NCI-H226 (cell line): ENCODE results near the gene UAP1L1.

ENCODE experiments used
- DNase-seq: peaks from one replicate; pipeline ENCODE4 v3.0.0-alpha.2; 2015

UAP1L1 gene

GRCh38 chr9:137042751-137043727 is 34.3 kb upstream of the UAP1L1 start:
- no peak for DNase-seq

GRCh38 chr9:137044037-137044436 is 33.3 kb upstream of the UAP1L1 start:
- DNase-seq: no peak

GRCh38 chr9:137044502-137045177 is 32.7 kb upstream of the UAP1L1 start:
- no peak for DNase-seq

GRCh38 chr9:137045294-137046087 is 31.8 kb upstream of the UAP1L1 start:
- DNase-seq: no peak

GRCh38 chr9:137046088-137046787 is 31.1 kb upstream of the UAP1L1 start, which contains the start of gene NPDC1:
Gene NPDC1 (minus strand): TSS chr9:137046177. CDS start chr9:137045989, 188 bp downstream.
- peak; percentile 55 for DNase-seq

GRCh38 chr9:137048655-137049543 is 28.4 kb upstream of the UAP1L1 start:
- DNase-seq: no peak

GRCh38 chr9:137049544-137050449 is 27.5 kb upstream of the UAP1L1 start:
- no peak for DNase-seq

GRCh38 chr9:137050570-137050969 is 26.7 kb upstream of the UAP1L1 start:
- DNase-seq: no peak

GRCh38 chr9:137051145-137051724 is 26.1 kb upstream of the UAP1L1 start:
- peak; percentile 58 for DNase-seq

- no peak for DNase-seq
These were observed 25.0 kb upstream of the UAP1L1 start for GRCh38 chr9:137052293-137052692.

GRCh38 chr9:137052998-137053943 is 24.0 kb upstream of the UAP1L1 start:
- no peak for DNase-seq

- peak; percentile 56 for DNase-seq
These were observed 23.1 kb upstream of the UAP1L1 start, which contains the start of gene ENTPD2 for GRCh38 chr9:137053944-137054931. Gene ENTPD2 (minus strand): TSS chr9:137054061. CDS start chr9:137053997, 64 bp downstream.

GRCh38 chr9:137054932-137055384 is 22.4 kb upstream of the UAP1L1 start:
- DNase-seq: no peak

GRCh38 chr9:137055385-137056364 is 21.6 kb upstream of the UAP1L1 start:
- peak; percentile 93 for DNase-seq

GRCh38 chr9:137056739-137057415 is 20.4 kb upstream of the UAP1L1 start:
- no peak for DNase-seq
